Fibroblast of villous mesenchyme (primary cell): ENCODE results near the gene DNAJC9. TPM values are rescaled to one million over a fixed set of nuclear protein-coding genes. Genes with fewer than 3 reads are reported as not detected.

Experiments used
- DNase-seq: peaks from one replicate; pipeline ENCODE4 v3.0.0-alpha.2; 2010; ENCODE audit warnings: low read depth
- H3K4me3 ChIP-seq: 2 replicates; pipeline ENCODE4 v1.5.1; 2011; ENCODE audit warnings: low read depth, mild to moderate bottlenecking, low read length
- CTCF ChIP-seq: IDR thresholded peaks from 2 replicates; pipeline ENCODE4 v1.5.1; 2012; ENCODE audit warnings: low read depth, mild to moderate bottlenecking, low read length; ENCODE audit not compliant: insufficient read depth
- total RNA-seq: library from RNA; depleted of rRNA; stranded (reverse); fragments of >200 nt; gene quantifications from 2 replicates; pipeline ENCODE4 v1.2.3, GENCODE V29; 2012

DNAJC9 gene
- total RNA-seq, 1 donor: 28.1 TPM

GRCh38 chr10:73211106-73211811, 35.8 kb downstream of the DNAJC9 start:
- no peak for DNase-seq
- H3K4me3 ChIP-seq: no peak overlapping the region
- no peak for TF ChIP-seq CTCF

GRCh38 chr10:73210395-73211105, 36.5 kb downstream of the DNAJC9 start:
- no peak overlapping the region for H3K4me3 ChIP-seq
- no peak for DNase-seq
- TF ChIP-seq CTCF: no peak

- peak; percentile 9 for DNase-seq
- no peak overlapping the region for H3K4me3 ChIP-seq
- no peak for TF ChIP-seq CTCF
Measured at GRCh38 chr10:73209705-73210104, 37.4 kb downstream of the DNAJC9 start.

GRCh38 chr10:73207883-73208282, 39.2 kb downstream of the DNAJC9 start:
- no peak overlapping the region for H3K4me3 ChIP-seq
- no peak for DNase-seq
- TF ChIP-seq CTCF: no peak

- DNase-seq: no peak
- no peak for TF ChIP-seq CTCF
- no peak overlapping the region for H3K4me3 ChIP-seq
Measured at GRCh38 chr10:73206385-73206784, 40.7 kb downstream of the DNAJC9 start.

GRCh38 chr10:73205890-73206289, 41.2 kb downstream of the DNAJC9 start:
- H3K4me3 ChIP-seq: no peak overlapping the region
- no peak for TF ChIP-seq CTCF
- no peak for DNase-seq
